ENCODE results near the gene ZBTB11.
A peak's percentile ranks its signal among the peaks of the same experiment; 100 is the strongest.
"Not testable (repeated sequence)": the region's sequence is repeated elsewhere in the genome, so short reads cannot be mapped to it uniquely, and the experiment has no call there.

ZBTB11 gene

GRCh38 chr3:101691685-101692671 lies 15.0 kb upstream of the ZBTB11 start:
- not testable (repeated sequence) for DNase-seq (ENCODE audit: low read depth)

- DNase-seq (ENCODE audit: low read depth), result no peak
Measured at GRCh38 chr3:101690972-101691371, 14.0 kb upstream of the ZBTB11 start.

- no peak for DNase-seq (ENCODE audit: low read depth)
Measured at GRCh38 chr3:101689286-101689685, 12.4 kb upstream of the ZBTB11 start.

GRCh38 chr3:101687142-101687931 lies 10.4 kb upstream of the ZBTB11 start:
- DNase-seq (ENCODE audit: low read depth), result no peak

GRCh38 chr3:101685870-101686307 lies 9.0 kb upstream of the ZBTB11 start:
- DNase-seq (ENCODE audit: low read depth), result no peak

- DNase-seq (ENCODE audit: low read depth), result no peak
Measured at GRCh38 chr3:101685050-101685400, 8.1 kb upstream of the ZBTB11 start.

GRCh38 chr3:101680466-101680865 lies 3.5 kb upstream of the ZBTB11 start:
- no peak for DNase-seq (ENCODE audit: low read depth)

GRCh38 chr3:101678837-101679236 lies 1.9 kb upstream of the ZBTB11 start:
- not testable (repeated sequence) for DNase-seq (ENCODE audit: low read depth)

- no peak for DNase-seq (ENCODE audit: low read depth)
Measured at GRCh38 chr3:101677436-101678286, 729 bp upstream of the ZBTB11 start.

- DNase-seq (ENCODE audit: low read depth), result peak; percentile 90
Measured at GRCh38 chr3:101676216-101676764, 642 bp downstream of the ZBTB11 start.

GRCh38 chr3:101675709-101676215 lies 1.2 kb downstream of the ZBTB11 start:
- no peak for DNase-seq (ENCODE audit: low read depth)

GRCh38 chr3:101674518-101674917 lies 2.4 kb downstream of the ZBTB11 start:
- DNase-seq (ENCODE audit: low read depth), result no peak

GRCh38 chr3:101673953-101674352 lies 3.0 kb downstream of the ZBTB11 start:
- DNase-seq (ENCODE audit: low read depth), result no peak

GRCh38 chr3:101671014-101671413 lies 5.9 kb downstream of the ZBTB11 start:
- DNase-seq (ENCODE audit: low read depth), result no peak

GRCh38 chr3:101667844-101668243 lies 9.1 kb downstream of the ZBTB11 start:
- no peak for DNase-seq (ENCODE audit: low read depth)

- no peak for DNase-seq (ENCODE audit: low read depth)
Measured at GRCh38 chr3:101667331-101667730, 9.6 kb downstream of the ZBTB11 start.

GRCh38 chr3:101665851-101666250 lies 11.1 kb downstream of the ZBTB11 start:
- DNase-seq (ENCODE audit: low read depth), result no peak

- DNase-seq (ENCODE audit: low read depth), result no peak
Measured at GRCh38 chr3:101665357-101665756, 11.6 kb downstream of the ZBTB11 start.

GRCh38 chr3:101660714-101661113 lies 16.2 kb downstream of the ZBTB11 start:
- no peak for DNase-seq (ENCODE audit: low read depth)

- no peak for DNase-seq (ENCODE audit: low read depth)
Measured at GRCh38 chr3:101656651-101657050, 20.3 kb downstream of the ZBTB11 start.

GRCh38 chr3:101646726-101647125 lies 30.2 kb downstream of the ZBTB11 start:
- no peak for DNase-seq (ENCODE audit: low read depth)
